ENCODE results near the gene TSPAN14. TPM values are rescaled to one million over a fixed set of nuclear protein-coding genes. Genes with fewer than 3 reads are reported as not detected.

TSPAN14 gene
- total RNA-seq, 4 donors from 2014 or later, result 17.9 to 50.5 (median 38.4) TPM

DNA sequence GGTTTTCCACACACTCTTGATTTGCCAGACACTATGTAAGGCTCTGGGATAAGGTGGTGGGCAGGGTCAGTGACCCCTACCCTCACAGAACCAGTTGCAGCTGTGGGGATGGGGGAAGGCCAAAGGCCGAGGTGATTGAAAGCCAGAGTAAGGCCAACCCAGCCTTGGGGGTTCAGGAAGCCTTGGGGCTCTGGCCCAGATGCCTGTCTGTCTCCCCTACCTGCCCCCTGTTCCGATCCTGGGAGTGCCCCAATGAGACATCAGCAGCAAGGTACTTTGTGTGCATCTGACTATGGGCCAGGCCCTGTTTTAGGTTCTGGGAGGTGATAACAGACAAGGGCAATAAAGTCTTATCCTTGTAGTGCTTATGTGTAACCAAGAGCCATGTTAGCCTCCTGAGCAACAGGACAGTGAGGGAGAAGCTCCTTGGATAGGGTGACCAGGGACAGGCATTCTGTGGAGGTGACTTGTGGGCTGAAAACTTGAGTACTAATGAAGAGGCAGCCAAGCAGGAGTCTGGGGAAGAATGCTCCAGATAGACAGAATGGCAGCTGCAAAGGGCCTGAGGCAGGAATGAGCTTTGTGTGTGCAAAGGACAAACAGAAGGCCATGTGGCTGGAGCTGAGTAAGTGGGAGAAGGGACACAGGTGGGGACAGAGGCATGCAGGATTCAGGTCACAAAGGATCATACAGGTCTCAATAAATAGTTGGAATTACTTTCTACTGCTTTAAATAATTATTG, 35.4 kb downstream of the TSPAN14 start:
- H3K4me3 ChIP-seq, result no peak overlapping the region
- WGBS, result 100% methylated on average over 2 of the region's 2 CpGs
- no peak for DNase-seq (ENCODE audit: extremely low spot score)
- no peaks in the 10 kb centered on the region for H3K27me3 ChIP-seq
- H3K4me1 ChIP-seq, result peaks cover 69 to 78% (median 76%) of the 10 kb centered on the region in 4 donors
- peaks cover 0 to 41% (median 23%) of the 10 kb centered on the region in 4 donors for H3K36me3 ChIP-seq
- TF ChIP-seq, protein P1, sequence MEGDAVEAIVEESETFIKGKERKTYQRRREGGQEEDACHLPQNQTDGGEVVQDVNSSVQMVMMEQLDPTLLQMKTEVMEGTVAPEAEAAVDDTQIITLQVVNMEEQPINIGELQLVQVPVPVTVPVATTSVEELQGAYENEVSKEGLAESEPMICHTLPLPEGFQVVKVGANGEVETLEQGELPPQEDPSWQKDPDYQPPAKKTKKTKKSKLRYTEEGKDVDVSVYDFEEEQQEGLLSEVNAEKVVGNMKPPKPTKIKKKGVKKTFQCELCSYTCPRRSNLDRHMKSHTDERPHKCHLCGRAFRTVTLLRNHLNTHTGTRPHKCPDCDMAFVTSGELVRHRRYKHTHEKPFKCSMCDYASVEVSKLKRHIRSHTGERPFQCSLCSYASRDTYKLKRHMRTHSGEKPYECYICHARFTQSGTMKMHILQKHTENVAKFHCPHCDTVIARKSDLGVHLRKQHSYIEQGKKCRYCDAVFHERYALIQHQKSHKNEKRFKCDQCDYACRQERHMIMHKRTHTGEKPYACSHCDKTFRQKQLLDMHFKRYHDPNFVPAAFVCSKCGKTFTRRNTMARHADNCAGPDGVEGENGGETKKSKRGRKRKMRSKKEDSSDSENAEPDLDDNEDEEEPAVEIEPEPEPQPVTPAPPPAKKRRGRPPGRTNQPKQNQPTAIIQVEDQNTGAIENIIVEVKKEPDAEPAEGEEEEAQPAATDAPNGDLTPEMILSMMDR (IDR thresholded peaks at IDR 0.05), result no peak
- TF ChIP-seq POLR2AphosphoS5 (IDR thresholded peaks at IDR 0.05) (no peak), EP300 (IDR thresholded peaks at IDR 0.05) (no peak), POLR2A (IDR thresholded peaks at IDR 0.05; ENCODE audit: low read depth) (no peak)
- intact Hi-C loops (cut with DNase I), result no loop called here
- H3K9me3 ChIP-seq, result no peaks in the 10 kb centered on the region
- H3K27ac ChIP-seq (replicated peaks in 1 of 4), result no peak overlapping the region

DNA sequence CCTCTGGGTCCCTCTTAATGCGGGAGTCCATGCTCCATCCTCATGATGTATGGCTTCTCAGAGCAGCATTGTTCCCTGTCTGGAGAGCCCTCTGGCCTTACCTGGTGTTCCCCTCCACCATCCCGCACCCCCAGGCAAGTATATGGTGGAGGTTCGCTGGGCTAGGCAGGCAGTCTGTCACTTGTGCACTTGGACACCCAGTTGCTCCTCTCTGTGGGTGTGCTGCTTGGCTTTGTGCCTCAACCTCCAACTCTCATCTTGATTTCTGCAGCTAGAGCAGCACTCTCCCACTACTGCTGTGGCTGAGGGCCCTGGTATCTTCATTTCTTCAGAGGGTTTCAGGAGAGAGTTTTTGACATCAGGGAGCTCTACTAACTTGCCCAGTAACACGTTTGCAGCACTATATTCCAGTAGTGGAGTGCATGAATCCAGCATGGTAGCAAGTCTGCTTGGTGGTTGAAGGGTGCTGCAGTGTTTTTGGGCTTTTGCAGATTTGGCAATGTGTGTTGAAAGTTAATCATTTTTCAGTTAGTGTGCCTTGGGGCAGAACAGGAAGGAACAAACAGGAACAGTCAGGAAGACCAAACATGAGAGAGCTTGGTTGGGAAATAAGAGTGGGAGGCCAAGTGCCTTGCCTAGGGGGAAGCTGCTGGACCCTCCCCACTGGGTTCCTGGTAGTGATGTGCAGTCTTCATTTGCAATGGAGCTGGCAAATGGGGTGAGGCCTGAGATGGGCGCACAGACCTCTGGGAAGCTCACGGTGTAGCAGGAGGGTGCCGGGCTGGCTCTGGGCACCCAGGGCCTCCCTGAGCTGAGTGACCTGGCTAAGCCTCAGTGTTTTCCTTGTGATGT, 37.4 kb downstream of the TSPAN14 start:
- no peaks in the 10 kb centered on the region for H3K9me3 ChIP-seq
- intact Hi-C loops (cut with DNase I), result no loop called here
- H3K36me3 ChIP-seq, result peaks cover 0 to 42% (median 23%) of the 10 kb centered on the region in 4 donors
- DNase-seq (ENCODE audit: extremely low spot score), result no peak
- peak overlapping the region in 2 of 4 donors; percentile 0 to 24 for H3K27ac ChIP-seq (replicated peaks in 1 of 4)
- WGBS, result 73% methylated on average over 5 of the region's 7 CpGs
- no peaks in the 10 kb centered on the region for H3K27me3 ChIP-seq
- TF ChIP-seq, protein P1 (IDR thresholded peaks at IDR 0.05), result no peak
- TF ChIP-seq EP300 (IDR thresholded peaks at IDR 0.05) (no peak), POLR2A (IDR thresholded peaks at IDR 0.05; ENCODE audit: low read depth) (no peak), POLR2AphosphoS5 (IDR thresholded peaks at IDR 0.05) (no peak)
- H3K4me1 ChIP-seq, result peaks cover 68 to 78% (median 70%) of the 10 kb centered on the region in 4 donors
- H3K4me3 ChIP-seq, result no peak overlapping the region

DNA sequence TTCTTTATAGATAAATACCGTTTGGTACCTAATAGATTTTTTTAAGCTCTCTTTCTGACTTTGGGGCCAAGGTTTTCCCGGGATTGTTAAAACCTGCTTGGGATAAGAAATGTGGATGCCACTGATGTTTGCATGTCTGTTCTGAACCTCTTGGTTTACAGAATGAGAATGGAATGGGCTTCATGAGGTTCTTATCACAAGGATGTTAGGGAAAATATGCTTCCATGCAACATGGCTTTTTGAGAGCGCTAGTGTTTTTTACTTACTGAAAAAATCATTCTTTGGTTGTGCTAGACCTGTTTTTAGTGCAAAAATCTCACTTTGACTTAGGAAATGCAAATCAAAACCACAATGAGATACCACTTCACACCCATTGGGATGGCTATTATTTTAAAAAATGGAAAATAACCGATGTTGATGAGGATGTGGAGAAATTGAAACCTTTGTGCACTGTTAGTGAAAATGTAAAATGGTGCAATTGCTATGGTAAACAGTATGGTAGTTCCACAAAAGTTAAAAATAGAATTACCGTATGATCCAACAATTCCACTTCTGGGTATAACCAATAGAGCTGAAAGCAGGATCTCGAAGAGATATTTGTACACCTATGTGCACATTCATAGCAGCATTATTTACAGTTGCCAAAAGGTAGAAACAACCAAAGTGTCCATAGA, 38.9 kb downstream of the TSPAN14 start:
- Histone ChIP-seq H3K27ac (replicated peaks in 1 of 4) (peak overlapping the region in 3 of 4 donors; percentile 11 to 37 (median 31)), H3K27me3 (no peaks in the 10 kb centered on the region), H3K4me1 (peaks cover 66 to 78% (median 69%) of the 10 kb centered on the region in 4 donors), H3K4me3 (no peak overlapping the region), H3K36me3 (peaks cover 0 to 42% (median 23%) of the 10 kb centered on the region in 4 donors), H3K9me3 (no peaks in the 10 kb centered on the region)
- intact Hi-C loops (cut with DNase I), result no loop called here
- WGBS, result 82% methylated on average over 6 of the region's 6 CpGs
- no peak for TF ChIP-seq POLR2A (IDR thresholded peaks at IDR 0.05; ENCODE audit: low read depth)
- no peak for DNase-seq (ENCODE audit: extremely low spot score)

DNA sequence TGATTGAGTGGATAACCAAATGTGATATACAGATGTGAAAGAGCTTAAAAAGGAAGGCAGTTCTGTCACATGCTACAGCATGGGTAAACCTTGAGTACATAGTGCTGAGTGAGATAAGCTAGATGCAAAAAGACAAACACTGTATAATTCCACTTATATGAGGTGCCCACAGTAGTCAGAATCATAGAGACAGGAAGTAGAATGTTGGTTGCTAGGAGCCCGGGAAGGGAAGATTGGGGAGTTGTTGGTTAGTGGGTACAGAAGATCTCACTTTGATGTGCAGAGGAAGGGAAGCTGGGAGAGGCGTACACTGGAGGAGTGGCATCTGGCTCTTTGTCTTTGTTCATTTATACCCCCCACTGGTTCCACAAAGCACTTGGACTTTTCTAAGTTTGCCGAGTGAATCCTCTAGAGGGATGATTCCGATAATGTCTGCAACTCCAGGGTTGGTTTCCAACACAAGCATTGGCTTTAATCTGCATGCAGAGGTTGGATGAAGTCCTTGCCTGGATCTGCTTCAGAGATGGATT, 39.5 kb downstream of the TSPAN14 start:
- Histone ChIP-seq H3K4me3 (no peak overlapping the region), H3K4me1 (peaks cover 66 to 78% (median 69%) of the 10 kb centered on the region in 4 donors), H3K27ac (replicated peaks in 1 of 4) (peak overlapping the region; percentile 11 to 37 (median 34)), H3K27me3 (no peaks in the 10 kb centered on the region), H3K36me3 (peaks cover 0 to 42% (median 23%) of the 10 kb centered on the region in 4 donors), H3K9me3 (no peaks in the 10 kb centered on the region)
- intact Hi-C loops (cut with DNase I), result no loop called here
- no peak for DNase-seq (ENCODE audit: extremely low spot score)
- no peak for TF ChIP-seq EP300 (IDR thresholded peaks at IDR 0.05)
- TF ChIP-seq, protein P1 (IDR thresholded peaks at IDR 0.05), result no peak
- no peak for TF ChIP-seq POLR2AphosphoS5 (IDR thresholded peaks at IDR 0.05)
- no peak for TF ChIP-seq POLR2A (IDR thresholded peaks at IDR 0.05; ENCODE audit: low read depth)
- WGBS, result 35% methylated on average over 4 of the region's 4 CpGs

Measured in esophagus muscularis mucosa (tissue), 4 donors.